GM12873 (cell line): ENCODE results near the gene NELFCD.

ENCODE experiments used
- CTCF ChIP-seq: IDR thresholded peaks from 2 replicates; pipeline ENCODE4 v1.5.1; 2012; ENCODE audit warnings: low read depth, mild to moderate bottlenecking, moderate library complexity, low read length, control low read depth; ENCODE audit not compliant: insufficient read depth; ENCODE audit errors: missing control alignments

Gene NELFCD

GRCh38 chr20:58976061-58976730 is 4.9 kb upstream of the NELFCD start:
- TF ChIP-seq CTCF, result no peak

DNA sequence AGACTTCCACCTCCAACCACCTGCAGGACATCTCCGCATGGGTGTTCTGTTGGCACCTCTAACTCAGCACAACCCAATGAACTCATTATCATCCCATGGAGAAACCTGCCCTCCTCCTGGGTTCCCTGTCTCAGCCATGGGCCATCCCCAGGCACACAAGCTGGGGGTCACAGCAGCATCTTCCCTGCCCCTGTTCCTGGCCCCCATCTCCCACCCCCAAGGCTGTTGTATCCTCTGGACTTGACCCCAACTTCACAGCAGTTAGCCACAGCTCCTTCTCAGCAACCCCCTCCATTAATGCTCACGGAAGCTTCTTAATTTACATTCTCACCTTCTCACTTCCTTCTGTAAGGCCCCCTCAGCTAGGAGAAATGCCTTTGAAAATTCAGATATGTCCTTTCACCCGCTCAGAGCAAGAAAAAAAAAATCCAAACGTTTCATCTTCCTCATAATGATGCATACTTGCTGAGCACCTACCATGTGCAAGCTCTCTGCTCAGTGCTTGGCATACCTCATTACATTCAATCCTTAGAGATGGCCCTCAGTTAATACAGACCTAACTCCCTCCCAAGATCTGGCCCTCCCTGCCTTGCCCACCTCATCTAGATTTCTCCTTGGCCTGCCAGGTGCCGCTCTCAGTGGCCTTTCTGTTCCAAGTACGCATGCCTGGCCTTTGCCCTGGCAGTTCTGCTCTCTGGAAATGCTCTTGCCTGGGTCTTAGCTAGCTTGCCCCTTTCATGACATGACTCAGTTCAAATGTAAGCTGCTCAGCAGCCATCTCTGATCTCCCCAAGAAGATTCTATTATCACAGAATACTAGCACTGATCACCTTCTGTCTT is 2.5 kb upstream of the NELFCD start:
- no peak for TF ChIP-seq CTCF

- no peak for TF ChIP-seq CTCF
Observed at GRCh38 chr20:58981628-58982364, 740 bp downstream of the NELFCD start.

GRCh38 chr20:58982406-58983114 is 1.5 kb downstream of the NELFCD start:
- TF ChIP-seq CTCF, result no peak

GRCh38 chr20:58984691-58985090 is 3.6 kb downstream of the NELFCD start:
- no peak for TF ChIP-seq CTCF

- no peak for TF ChIP-seq CTCF
Observed at GRCh38 chr20:58985656-58986055, 4.6 kb downstream of the NELFCD start.
